Urinary bladder (tissue), 4 donors: ENCODE measurements around the gene ETF1. TPM values are rescaled to one million over a fixed set of nuclear protein-coding genes. Genes with fewer than 3 reads are reported as not detected.

Experiments
- DNase-seq: peaks from one replicate; pipeline ENCODE4 v3.0.0-alpha.2; 2015; ENCODE audit errors: extremely low spot score
- H3K27ac ChIP-seq: one replicate; pipeline ENCODE4 v1.5.1; 2013; ENCODE audit warnings: low read depth, mild to moderate bottlenecking, moderate library complexity
- H3K36me3 ChIP-seq: one replicate; pipeline ENCODE4 v1.6.1; 2013; ENCODE audit warnings: mild to moderate bottlenecking, moderate library complexity; ENCODE audit not compliant: insufficient read depth
- H3K4me1 ChIP-seq: one replicate; pipeline ENCODE4 v1.6.1; 2013; ENCODE audit warnings: mild to moderate bottlenecking, moderate library complexity; ENCODE audit not compliant: insufficient read depth
- H3K4me3 ChIP-seq: one replicate; pipeline ENCODE4 v1.5.1; 2013; ENCODE audit warnings: low read depth, low read length
- WGBS: extraction: QIAGEN DNeasy Blood & Tissue Kit; methylation state at CpG from one replicate; pipeline ENCODE4 v1.1.7; 2013; 5-methylcytosine and 5-hydroxymethylcytosine counted together
- polyA plus RNA-seq: library from polyadenylated mRNA; stranded (reverse); fragments of 200-250 nt; gene quantifications from one replicate; pipeline ENCODE4 v1.2.3, GENCODE V29; 2013
- total RNA-seq: library from RNA; depleted of rRNA; stranded (reverse); fragments of >200 nt; gene quantifications from one replicate; pipeline ENCODE4 v1.2.3, GENCODE V29; 2014
- donor health status: healthy with polysubstance abuse.
- donor health status: healthy.

Gene ETF1
- total and polyA plus RNA-seq, 2 donors, result 62.0 to 66.3 TPM

- no peak overlapping the region for H3K27ac ChIP-seq
- WGBS, result 39% methylated on average over 4 of the region's 4 CpGs
- peaks cover 1% of the 10 kb centered on the region for H3K36me3 ChIP-seq
- no peaks in the 10 kb centered on the region for H3K4me1 ChIP-seq
- DNase-seq, result peak; percentile 62
- no peak overlapping the region for H3K4me3 ChIP-seq
These were observed 38.2 kb downstream of the ETF1 start for GRCh38 chr5:138504799-138505198.

GRCh38 chr5:138503487-138504270, 39.4 kb downstream of the ETF1 start:
- no peak for DNase-seq
- no peak overlapping the region for H3K4me3 ChIP-seq
- peaks cover 1% of the 10 kb centered on the region for H3K36me3 ChIP-seq
- no peaks in the 10 kb centered on the region for H3K4me1 ChIP-seq
- H3K27ac ChIP-seq, result no peak overlapping the region
- 28% methylated on average over 6 of the region's 6 CpGs for WGBS

DNA sequence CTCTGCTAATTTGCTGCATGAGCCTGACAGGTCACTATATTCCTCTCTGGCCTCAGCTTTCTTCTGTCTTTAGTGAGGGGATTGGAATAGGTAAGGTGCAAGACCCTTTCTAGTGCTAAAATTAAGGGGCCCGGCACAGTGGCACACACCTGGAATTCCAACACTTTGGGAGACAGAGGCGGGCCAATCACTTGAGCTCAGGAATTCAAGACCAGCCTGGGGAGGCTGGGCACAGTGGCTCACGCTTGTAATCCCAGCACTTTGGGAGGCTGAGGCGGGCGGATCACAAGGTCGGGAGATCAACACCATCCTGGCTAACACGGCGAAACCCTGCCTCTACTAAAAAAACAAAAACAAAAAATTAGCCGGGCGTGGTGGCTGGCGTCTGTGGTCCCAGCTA, 40.5 kb downstream of the ETF1 start:
- DNase-seq, result no peak
- Histone ChIP-seq H3K4me3 (no peak overlapping the region), H3K4me1 (no peaks in the 10 kb centered on the region), H3K27ac (no peak overlapping the region), H3K36me3 (peaks cover under 1% of the 10 kb centered on the region)
- 83% methylated on average over 11 of the region's 11 CpGs for WGBS

DNA sequence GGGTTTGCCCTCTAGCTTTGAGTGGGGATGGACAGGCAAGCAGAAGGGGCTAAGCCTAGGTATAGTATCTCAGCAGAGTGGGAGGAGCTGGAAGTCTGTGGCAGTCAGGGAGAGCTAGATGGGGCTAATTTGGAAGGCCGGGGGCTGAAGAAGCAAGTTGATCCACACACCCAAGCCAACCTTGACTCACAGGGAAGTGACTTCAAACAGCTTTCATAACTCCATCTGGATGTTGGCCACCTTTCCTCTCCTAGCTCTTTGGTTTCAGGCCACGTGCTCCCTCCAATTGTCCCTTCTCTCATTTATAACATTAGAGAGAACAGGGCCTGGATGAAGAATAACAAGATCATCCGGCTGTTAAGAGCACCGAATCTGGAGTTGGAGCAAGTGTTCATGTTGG, 40.9 kb downstream of the ETF1 start:
- Histone ChIP-seq H3K27ac (no peak overlapping the region), H3K4me1 (no peaks in the 10 kb centered on the region), H3K4me3 (no peak overlapping the region), H3K36me3 (no peaks in the 10 kb centered on the region)
- DNase-seq, result no peak
- 75% methylated on average over 4 of the region's 4 CpGs for WGBS

DNA sequence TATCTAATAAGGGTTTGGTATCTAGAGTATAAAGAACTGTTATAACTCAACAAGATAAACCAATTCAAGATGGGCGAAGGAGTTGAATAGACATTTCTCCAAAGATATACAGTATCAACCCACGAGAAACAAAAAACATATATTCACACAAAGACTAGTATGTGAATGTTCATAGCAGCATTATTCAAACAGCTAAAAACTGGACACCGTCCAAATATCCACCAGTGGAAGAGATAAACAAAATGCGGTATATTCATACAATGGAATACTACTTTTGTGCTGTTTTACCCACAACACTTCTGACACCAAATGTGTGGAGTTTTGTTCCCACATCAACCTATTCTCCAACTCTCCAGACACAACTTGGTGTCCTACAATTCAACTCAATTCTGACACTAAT, 44.7 kb downstream of the ETF1 start:
- no peak for DNase-seq

DNA sequence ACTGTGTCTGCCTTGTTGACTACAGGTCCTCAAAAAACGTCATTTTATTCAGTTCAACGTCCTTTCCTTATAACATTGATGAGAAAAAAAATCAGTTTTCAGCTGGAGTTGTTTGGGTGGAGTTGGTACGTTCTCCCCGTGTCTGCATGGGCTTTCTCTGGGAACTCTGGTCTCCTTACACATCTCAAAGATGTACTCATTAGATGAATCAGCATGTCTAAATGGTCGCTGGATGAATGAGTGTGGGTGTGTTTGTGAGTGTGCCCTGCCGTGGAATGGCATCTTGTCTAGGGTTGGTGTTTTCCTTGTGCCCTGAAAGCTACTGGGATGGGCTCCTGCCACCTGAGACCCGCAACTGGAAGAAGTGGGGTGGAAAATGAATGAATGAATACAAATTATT, 47.7 kb downstream of the ETF1 start:
- 87% methylated on average over 7 of the region's 7 CpGs for WGBS

More for the DNA sequence above, 44.7 kb downstream of the ETF1 start:
- H3K4me1 ChIP-seq, result no peaks in the 10 kb centered on the region
- H3K27ac ChIP-seq, result no peak overlapping the region
- WGBS, result 42% methylated on average over 4 of the region's 4 CpGs
- no peak overlapping the region for H3K4me3 ChIP-seq
- no peaks in the 10 kb centered on the region for H3K36me3 ChIP-seq

GRCh38 chr5:138492560-138493045, 50.4 kb downstream of the ETF1 start:
- 26% methylated on average over 10 of the region's 10 CpGs for WGBS

More for the DNA sequence above, 47.7 kb downstream of the ETF1 start:
- no peak overlapping the region for H3K27ac ChIP-seq
- no peak for DNase-seq
- no peaks in the 10 kb centered on the region for H3K36me3 ChIP-seq
- H3K4me1 ChIP-seq, result peaks cover 2% of the 10 kb centered on the region
- no peak overlapping the region for H3K4me3 ChIP-seq

DNA sequence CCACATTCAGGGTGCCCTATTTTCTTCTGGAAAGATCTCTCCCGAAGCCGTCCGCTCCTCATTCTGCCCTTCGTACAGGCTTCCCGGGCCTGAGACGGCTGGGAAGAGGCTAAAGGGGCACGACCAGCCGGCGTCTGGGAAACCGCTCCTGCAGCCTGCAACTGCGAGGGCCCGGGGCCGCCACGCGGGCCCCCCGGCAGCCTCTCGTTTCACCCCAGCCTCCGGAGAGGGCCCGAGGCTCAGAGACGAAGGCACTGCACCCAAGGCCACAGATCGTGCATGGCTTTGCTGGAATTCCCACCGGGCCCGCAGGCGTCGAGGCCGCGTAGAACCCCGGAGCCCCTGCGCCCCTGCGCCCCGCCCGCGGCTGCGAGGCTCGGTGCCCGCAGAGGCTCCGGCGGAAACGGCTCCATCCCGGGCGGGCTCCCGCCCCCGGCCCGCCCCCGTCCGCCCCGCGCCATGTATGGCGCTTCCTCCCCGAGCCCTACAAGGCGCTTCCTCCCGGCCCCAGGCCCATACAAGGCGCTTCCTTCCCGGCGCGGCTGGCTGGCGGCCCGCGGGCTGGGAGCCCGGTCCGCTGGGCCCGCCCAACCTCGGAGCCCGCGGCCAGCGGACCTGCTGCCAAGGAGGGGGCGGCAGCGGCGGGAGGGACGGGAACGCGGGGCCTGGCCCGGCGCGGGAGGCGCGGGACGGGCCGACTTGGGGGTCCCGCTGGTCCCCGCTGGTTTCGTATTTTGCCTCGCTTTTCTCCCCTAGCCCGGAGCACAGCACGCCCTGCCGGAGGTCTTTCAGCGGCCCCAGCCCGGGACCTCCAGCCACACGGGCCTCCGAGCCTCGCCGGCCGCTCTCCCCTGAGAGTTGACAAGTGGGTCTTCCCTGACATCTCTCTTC, 51.1 kb downstream of the ETF1 start:
- Histone ChIP-seq H3K27ac (no peak overlapping the region), H3K4me1 (peaks cover 2% of the 10 kb centered on the region), H3K36me3 (no peaks in the 10 kb centered on the region), H3K4me3 (peak overlapping the region; percentile 63)
- peak; percentile 70 for DNase-seq
- 2% methylated on average over 93 of the region's 93 CpGs for WGBS

More at GRCh38 chr5:138492560-138493045, 50.4 kb downstream of the ETF1 start:
- no peaks in the 10 kb centered on the region for H3K36me3 ChIP-seq
- peaks cover 2% of the 10 kb centered on the region for H3K4me1 ChIP-seq
- DNase-seq, result no peak
- H3K27ac ChIP-seq, result no peak overlapping the region
- H3K4me3 ChIP-seq, result peak overlapping the region; percentile 30

GRCh38 chr5:138491284-138491648, 51.8 kb downstream of the ETF1 start:
- Histone ChIP-seq H3K4me3 (peak overlapping the region; percentile 63), H3K4me1 (peaks cover 2% of the 10 kb centered on the region), H3K27ac (no peak overlapping the region)

DNA sequence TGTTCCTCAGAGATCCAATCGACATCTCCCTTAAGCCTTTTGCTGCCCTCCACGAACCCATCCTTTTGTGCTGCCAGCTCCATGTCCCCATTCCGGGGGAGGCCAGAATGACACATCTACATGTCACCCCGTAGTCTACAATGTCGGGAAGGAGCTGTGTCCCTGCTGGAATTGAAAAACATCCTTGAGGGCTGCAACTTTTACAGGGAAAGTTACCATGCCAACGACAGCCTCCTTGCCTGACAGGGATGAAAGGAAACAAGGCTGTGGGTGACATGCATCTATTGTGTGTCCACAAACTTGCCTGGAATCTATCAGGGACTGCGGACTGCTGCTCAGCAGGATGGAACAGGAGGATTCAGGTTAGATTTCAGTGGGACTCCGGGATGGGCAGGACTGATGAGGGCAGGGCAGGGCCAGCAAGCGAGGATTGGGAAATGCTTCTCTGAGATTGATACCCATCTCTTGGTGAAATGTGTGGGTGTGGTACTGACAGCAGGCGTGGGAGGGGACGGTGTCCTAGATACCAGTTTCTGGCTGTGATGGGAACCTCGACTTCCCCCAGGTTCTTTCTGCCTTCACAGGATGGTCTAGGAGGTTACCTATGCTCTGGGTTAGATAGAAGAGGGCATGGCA, 52.3 kb downstream of the ETF1 start:
- no peak overlapping the region for H3K4me3 ChIP-seq
- no peak for DNase-seq
- H3K4me1 ChIP-seq, result peaks cover 2% of the 10 kb centered on the region
- H3K27ac ChIP-seq, result no peak overlapping the region
- WGBS, result 85% methylated on average over 12 of the region's 12 CpGs
- H3K36me3 ChIP-seq, result no peaks in the 10 kb centered on the region

More at GRCh38 chr5:138491284-138491648, 51.8 kb downstream of the ETF1 start:
- WGBS, result 50% methylated on average over 11 of the region's 11 CpGs
- DNase-seq, result no peak
- H3K36me3 ChIP-seq, result no peaks in the 10 kb centered on the region

DNA sequence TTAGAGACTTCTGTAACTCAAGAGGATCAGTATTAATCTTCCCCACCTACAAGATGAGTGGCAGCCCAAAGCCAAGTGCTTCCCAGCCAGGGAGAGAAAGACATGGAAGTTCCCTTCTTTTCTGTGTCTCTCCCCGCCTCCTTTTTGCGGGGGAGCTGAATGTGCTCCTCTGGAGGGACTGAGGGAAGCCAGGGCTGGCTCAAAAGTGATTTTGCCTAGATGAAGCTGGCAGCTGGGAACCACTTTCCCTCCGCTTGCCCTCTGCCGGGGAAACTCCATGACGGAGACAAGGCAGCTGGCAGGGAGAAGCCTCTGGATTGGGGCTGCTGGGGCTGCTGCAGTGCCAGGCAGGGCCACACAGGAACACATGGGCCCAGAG, 53.4 kb downstream of the ETF1 start:
- Histone ChIP-seq H3K36me3 (no peaks in the 10 kb centered on the region), H3K27ac (no peak overlapping the region), H3K4me1 (peaks cover 2% of the 10 kb centered on the region), H3K4me3 (no peak overlapping the region)
- WGBS, result 67% methylated on average over 5 of the region's 5 CpGs
- no peak for DNase-seq

GRCh38 chr5:138488481-138488945, 54.5 kb downstream of the ETF1 start:
- H3K4me3 ChIP-seq, result no peak overlapping the region
- H3K27ac ChIP-seq, result no peak overlapping the region
- 82% methylated on average over 5 of the region's 5 CpGs for WGBS
- DNase-seq, result no peak
- H3K36me3 ChIP-seq, result no peaks in the 10 kb centered on the region
- peaks cover 2% of the 10 kb centered on the region for H3K4me1 ChIP-seq

DNA sequence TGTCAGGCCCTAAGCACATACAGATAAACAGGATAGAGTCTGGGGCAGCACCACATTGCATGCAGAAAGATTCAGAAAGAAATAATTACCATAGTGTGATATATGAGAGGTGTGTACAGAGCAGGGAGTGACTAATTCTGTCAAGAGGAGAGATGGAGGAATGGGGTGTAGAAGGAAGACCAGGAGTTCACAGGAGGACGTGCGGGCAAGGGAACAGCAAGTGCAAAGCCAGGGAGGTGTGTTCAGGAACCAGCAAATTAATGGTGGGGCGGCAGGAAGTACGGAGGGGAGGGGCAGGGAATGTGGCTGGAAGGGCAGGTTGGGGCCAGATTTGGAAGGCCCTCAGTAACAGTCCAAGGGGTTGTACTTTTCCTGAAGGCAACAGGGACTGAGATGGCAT, 60.4 kb downstream of the ETF1 start:
- H3K27ac ChIP-seq, result no peak overlapping the region
- WGBS, result 72% methylated on average over 4 of the region's 4 CpGs
- no peaks in the 10 kb centered on the region for H3K36me3 ChIP-seq
- H3K4me3 ChIP-seq, result no peak overlapping the region
- H3K4me1 ChIP-seq, result no peaks in the 10 kb centered on the region
- no peak for DNase-seq
